Stimulated activated CD8-positive, alpha-beta memory T cell treated with anti-CD3 and anti-CD28 coated beads, Interleukin-12 subunit alpha, Interleukin-12 subunit beta, amount 100 ng/mL, for 24 hours (primary cell): Measurements from ENCODE around the gene UFD1.

Experiments used
- DNase-seq: peaks from one replicate; pipeline ENCODE4 v3.0.0-alpha.2; 2020; ENCODE audit errors: extremely low read depth

Gene UFD1

DNA sequence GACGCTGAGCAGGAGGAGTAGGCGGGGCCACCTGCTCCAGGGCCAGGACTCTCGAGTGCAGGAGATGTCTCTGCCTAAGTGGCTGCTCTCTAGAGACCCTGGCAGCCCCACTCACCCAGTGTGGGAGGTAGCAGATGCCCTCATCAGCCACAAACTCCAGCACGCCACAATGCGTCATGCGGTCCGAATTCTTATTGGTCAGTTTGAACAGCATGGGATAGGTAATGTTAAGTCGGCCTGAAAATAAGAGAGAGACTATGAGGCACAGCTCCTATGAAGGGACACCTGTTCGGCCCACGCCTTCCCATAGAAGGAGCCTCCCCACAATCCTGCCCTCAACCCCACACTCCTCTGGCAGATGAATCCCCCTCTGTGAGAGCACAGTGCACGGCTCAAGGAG, 7.4 kb downstream of the UFD1 start:
- no peak for DNase-seq

DNA sequence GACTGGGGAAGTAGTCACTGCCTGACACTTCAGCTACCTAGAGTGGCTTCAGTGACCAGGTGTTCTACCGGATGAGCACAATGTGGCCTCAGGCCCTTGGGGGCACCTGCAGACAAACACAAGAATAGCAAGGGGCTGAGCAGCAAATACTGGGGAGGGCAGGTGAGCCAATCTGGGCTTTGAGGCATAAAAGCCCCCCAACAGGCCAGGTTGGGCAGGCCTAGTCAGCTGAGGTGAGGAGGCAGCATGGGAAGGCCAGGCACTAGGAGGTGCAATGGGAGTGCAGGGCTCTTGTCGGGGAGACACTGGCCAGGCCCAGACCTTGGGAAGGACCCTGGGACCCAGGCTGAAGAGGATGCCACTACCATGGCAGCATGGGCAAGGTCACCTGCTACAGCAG, 9.0 kb downstream of the UFD1 start:
- no peak for DNase-seq

DNA sequence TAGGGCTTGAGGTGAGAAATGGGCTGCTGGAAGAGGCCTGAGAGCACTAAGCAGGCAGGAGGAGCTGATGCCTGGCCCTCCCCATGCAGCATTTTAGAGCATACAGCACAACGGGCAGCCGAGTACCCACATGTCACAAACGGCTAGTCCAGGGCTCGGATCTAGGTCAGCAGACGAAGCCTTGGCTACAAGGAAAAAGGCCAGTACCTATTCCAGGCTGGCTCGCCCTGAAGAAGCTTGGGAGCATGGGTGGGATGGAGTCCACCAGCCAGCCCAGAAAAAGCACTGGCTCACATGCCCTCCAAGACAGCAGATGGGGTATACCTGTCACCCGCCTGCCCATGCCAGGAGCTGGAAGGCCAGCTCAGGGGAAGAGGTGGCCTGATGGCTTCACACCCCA, 9.6 kb downstream of the UFD1 start:
- no peak for DNase-seq

DNA sequence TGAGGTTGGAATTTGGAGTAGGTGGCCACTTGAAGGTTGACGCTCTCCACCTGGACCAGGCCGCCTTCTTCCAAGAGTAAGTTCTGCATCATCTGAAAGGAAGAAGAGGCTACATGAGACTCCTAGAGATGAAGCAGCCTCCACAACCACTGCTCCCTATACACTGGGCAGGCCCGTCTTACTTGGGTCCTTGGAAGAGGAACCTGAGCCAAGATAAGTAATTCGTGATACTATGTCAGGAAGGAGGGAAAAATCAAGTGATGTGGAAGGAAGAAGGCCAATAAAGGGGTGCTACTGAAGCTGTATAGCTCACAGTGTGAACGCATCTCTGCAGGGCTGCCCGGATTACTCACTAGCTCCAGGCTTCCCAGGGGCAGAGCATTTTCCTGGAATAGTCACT, 11.1 kb downstream of the UFD1 start:
- no peak for DNase-seq

DNA sequence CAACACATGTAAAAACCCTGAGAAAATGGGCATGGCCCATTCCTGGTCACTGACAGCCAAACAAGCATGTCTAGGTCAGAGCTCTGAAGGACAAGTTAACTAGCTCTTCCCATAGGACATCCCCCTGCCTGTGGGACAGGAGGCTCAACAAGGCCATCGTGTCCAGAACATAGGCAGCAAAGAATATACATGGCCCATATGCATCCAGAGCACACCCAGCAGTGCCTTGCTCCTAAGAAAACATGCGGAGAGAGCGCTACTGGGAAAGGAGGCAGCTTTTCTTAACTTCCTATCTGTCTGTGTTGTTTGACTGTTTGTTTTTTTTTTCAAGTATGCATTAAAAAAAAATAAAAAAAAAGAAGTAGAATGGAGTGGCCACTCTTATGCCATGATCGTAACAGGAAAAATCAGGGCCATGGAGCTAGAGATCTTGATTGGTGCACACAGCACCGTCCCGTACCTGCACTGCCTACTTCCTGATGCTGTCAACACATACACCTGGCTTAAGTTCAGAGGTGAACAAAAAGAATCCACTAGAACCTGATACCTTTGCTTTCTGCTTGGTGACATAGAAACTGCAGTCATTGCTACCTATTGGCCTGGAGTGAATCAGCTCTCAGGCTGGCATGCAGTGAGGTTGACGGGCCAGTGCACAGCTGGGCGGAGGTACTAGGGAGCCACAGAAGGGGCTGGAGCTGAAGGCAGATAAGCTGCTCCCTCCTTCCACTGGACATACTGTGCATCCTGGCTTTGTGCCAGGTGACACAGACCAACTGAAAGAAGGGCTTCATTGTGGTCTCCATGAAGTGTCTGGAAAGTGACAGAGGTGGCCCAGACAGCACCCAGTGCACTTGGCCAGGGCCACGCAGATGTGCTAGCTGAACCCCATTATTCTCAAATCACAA, 11.9 kb downstream of the UFD1 start:
- DNase-seq: no peak

DNA sequence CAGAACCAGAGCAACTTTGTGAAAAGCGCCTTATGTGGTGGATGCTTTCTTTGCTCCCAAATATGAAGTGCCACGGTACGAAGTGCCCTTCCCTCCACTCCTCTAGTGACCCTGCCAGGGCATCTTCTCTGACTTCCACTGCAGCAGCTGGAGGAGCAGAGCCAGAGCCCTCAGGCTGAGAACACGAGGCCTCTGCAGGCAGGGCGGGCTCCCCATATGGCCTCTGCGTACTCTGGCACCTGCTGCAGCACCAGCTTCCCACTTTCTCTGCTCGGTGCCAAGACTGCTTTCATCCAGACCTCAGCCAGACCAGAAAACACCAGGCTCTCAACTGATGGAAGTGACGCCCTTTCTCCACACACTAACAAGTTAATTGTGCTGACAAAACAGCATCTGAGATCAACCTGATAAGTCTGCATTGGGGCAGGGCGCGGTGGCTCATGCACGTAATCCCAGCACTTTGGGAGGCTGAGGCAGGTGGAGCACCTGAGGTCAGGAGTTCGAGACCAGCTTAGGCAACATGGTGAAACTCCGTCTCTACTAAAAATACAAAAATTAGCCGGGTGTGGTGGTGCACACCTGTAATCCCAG, 12.8 kb downstream of the UFD1 start:
- no peak for DNase-seq

DNA sequence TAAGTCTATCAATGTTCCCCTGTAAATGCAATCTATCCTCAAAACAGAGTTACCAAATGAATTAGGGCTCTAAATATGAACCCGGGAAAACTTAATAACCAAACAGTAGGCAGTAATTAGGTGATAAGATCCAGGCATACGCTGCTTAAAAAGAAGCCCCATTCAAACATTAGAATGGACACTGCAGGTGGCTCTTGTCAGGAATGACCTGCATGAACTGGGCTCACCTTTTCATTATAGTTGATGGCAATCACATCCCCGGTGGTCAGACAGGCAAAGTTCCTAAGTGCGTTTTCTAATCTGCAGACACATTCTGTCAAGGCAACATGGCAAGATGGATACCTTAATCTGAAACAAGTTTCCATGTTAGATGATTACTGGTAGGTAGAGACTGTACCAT, 14.0 kb downstream of the UFD1 start:
- DNase-seq: no peak

DNA sequence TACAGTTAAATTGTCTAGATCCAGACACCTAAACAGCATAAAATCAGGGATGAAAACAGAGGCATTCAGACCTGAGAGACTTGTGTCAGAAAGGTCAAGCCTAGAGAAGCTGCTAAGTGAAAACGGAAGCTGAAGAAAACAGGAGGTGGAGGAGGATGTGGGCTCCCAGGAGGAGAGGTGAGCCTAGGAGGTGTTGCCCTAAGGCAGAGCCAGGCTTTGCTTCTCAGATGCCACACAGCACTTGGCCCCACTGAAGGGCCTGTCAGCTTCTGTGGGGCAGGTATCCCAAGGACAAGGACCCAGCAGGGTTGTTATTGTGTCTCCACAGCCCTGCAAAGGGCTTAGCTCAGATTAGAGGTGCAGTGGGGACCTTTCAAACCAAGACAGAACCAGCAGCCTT, 14.4 kb downstream of the UFD1 start:
- no peak for DNase-seq

DNA sequence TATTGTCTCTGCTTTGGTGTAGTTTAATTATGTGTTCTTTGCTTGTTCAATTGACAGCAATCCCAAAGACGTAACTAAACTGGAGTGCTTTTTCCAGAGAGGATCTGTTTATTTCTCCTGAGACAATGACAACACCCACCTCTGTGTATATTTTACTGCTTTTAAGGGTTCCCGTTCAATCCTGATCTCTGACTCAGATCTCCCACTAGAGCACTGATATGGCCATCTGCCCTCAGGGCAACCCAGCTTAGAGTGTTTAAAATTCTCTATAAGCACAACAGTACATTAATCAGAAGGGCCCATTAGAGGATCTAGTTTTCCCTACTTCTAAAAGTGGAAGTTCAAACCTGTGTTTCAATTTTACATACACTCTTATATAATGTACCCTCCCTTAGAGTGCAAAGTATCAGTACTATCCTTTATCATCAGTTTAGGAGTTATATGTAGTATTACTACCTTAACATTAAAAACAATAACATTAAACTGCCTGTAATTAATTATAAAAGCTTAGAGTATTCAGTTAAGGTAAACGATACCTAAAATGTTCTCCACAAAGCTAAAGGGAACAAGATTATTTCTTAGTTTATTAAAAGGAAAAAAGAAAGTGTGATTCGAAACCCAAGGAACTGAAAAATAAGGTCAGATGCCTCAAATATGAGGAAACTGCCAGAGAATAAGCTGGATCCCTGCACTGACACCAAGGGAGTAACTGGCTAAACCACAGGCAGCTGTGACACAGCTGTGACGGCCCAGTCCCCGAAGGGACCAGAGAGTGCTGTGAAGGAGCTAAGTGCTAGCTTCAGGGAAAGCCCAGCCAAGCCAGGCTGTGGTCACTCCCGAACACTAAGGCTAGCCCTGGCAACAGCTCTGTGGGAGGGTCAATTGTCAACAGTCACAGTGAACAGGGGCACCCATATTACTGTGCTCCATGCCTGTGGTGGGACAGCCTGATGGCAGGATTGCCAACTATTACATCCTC, 15.2 kb downstream of the UFD1 start:
- DNase-seq: no peak

DNA sequence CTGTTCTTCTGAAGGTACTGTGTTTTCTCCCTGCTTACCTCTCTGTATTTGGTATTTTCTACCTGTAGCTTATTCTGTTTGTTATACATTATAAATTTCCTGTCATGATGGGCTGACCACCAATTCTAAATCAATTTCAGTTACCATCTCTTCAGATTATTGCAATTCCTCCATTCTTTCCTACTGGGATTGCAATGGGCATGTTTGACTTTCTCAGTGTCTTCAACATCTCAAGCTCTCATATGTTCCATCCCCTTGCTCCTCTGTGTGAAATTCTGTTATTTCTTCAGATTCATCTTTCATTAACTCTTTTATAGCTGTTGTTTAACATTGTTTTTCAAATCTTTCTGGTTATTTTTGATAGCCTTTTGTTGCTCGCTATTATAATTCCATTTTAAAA, 16.0 kb downstream of the UFD1 start:
- no peak for DNase-seq

DNA sequence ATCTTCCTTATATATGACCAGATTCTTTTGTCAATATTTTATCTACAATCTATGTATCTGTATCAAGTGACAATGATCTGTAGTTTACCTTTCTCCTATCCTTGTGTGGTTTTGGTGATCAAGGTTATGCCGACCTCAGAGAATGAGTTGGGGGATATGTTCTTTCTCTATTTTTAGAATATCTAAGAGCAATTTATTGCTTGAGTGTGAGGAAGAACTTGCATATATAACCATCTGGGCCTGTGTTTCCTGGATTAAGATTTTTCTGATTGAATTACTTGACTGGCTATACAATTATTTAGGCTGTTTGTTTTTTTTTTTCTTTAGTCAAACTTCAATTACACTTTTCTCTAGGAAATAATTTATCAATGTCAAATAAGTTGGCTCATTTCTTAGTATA, 17.5 kb downstream of the UFD1 start:
- DNase-seq: no peak

DNA sequence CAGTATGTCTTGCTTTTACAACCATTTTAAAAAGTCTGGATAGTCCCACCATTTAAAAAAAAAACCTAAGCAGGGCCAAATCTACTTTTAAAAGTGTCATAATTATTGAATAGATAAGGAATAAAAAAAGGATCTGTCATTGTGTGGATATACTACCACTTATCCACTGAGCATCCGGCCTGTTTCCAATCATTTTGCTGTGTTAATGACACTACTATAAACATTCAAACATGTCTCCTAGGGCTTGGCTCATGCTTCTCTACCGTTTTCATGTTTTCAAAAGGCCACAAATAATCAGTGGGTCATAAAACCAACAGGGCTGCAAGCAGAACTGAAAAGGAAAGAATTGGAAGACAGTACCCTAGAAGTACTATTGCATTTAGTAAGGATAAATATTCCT, 19.0 kb downstream of the UFD1 start:
- no peak for DNase-seq

DNA sequence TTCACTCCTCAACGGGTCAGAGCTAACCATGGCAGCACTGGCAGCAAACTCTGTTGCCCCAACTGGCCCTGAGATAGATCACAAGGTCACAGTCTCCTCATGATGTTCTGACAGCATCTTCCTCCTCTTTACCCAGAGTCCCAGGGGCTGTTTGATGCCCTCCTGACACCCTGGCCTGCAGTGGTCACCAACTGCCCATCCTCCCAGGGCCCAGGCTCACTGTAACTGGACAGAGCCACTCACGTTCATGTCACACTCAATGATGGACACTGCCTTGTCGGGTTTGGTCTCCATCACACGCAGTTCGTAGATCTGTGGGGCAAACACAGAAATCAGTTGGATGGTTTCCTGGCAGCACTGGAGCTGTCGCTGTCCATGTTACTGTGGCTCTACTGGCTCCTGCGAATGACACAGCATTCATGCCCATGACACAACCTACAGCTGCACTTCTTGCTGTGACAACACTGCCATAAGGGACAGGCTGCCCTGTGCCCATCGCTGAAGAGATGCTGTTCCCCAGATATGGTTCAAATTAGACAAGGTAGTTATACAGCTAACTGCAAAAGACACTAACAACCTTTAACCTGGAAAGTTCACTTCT, 21.1 kb downstream of the UFD1 start:
- DNase-seq: no peak

DNA sequence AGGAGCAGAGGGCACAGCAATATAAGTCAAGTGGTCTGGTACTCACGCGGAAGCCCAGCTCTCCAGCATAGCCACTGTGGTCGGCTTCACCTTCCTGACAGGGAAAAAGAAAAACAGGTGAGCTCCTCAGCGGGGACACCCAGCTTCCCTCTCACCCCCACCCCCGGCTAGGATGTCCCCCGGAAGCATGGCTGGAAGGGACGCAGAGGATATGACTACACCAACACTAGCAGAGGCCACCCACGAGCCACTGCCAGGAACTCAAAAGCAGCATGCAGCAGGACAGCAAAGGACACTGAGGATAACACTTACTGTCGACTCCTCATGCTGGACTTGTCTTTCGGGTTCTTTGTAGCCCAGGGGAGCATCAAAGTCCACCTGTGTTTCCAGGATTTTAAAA, 22.5 kb downstream of the UFD1 start:
- DNase-seq: no peak

DNA sequence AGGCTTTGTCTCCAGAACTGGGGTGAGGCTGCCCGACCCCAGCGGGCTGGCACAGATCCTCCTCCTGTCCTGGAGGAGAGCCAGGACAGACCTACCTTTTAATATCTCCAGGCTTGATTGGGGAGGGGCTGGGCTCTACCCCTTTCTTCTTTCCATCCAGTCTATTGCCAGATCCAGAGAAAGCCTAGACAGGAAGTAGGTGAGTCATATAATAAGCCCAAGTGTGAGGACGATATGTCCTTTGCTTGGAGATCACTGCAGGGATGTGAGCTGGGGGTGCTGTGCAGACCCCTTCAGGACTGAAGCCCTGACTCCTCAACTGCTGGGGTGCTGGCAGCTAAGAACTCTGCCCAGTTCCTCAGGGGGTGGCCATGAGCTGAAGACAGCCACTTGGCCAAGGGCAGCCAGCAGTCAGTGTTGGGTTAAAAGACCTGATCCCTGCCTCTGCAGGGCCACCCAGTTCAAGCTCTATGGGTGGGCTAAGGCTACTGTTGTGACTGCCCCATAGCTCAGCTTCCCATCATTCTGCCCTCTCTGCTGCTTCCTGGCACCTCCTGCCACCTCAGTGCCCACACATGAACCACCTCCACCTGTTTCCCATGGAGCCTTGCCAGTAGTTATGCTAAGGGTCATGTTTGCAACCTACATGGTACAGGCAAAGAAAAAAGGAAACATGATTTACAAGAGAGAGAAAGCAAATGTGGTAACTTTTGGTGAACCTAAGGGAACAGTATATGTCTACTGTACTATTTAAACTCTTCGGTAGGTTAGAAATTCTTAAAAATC, 23.2 kb downstream of the UFD1 start:
- no peak for DNase-seq

DNA sequence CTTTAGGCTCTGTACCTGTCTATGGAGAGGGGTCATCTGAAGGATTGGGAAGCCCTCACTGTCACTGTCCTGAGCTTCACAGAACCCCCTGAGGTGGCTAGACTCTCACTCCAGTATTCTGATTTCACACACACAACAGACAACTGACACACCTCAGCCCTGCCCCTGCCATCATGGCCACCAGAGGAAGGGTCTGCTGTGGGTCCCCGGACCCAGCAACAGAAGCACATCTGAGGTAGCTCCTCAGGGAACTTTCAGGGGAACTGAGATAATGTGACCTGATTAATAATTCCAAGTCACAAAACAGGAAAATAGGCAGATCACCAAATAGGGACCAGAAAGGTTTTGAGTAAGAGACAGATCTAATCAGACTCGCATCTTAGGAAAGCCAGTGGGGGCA, 24.0 kb downstream of the UFD1 start:
- no peak for DNase-seq

DNA sequence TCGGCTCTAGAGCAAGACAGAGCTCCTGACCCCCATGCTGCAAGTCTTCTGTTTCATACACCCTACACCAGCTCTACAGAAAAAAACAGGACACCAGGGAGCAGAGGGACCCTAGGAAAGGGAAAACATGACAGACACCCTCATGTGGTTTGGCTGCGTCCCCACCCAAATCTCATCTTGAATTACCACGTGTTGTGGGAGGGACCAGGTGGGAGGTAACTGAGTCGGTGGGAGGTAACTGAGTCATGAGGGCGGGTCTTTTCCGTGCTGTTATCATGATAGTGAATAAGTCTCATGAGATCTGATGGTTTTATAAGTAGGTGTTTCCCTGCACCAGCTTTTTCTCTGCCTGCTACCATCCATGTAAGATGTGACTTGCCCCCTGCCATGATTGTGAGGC, 24.8 kb downstream of the UFD1 start:
- DNase-seq: no peak

DNA sequence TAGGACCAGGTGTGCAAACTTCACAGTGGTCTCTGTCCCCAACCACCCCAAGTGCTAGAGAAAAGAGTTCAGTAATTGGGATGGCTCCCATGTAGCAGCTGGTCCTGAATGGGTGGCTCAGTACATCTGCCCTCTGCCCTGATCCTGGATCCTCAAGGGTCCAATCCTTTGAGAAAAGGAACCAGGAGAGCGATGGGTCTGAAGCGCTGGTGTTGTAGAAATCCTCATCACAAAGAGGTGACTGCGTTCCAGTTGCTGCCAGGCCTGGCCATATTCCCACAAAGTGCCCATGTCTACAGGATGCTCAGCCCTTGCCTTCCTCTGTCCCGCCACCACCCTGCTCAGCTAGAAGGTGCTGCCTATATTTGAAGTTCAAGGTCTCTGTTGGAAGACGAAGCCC, 25.3 kb downstream of the UFD1 start:
- no peak for DNase-seq

DNA sequence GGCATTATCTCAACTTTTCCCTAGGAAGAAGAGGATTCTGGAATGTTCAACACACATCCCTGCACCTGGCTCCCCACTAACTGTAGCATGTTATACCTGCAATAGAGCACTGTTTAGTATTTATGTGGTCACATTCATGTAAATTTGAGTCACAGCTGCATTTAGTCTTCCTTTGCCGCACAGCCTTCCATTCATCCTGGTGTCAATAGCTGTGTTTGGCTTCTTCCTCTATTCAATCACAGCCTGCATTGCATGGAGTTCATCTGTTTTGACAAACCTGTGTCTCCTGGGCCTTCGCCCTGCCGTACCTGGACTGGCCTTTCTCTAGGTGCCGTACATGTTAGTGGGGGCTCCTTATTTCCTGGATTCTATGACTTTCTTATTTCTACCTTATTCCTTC, 27.4 kb downstream of the UFD1 start:
- DNase-seq: no peak

DNA sequence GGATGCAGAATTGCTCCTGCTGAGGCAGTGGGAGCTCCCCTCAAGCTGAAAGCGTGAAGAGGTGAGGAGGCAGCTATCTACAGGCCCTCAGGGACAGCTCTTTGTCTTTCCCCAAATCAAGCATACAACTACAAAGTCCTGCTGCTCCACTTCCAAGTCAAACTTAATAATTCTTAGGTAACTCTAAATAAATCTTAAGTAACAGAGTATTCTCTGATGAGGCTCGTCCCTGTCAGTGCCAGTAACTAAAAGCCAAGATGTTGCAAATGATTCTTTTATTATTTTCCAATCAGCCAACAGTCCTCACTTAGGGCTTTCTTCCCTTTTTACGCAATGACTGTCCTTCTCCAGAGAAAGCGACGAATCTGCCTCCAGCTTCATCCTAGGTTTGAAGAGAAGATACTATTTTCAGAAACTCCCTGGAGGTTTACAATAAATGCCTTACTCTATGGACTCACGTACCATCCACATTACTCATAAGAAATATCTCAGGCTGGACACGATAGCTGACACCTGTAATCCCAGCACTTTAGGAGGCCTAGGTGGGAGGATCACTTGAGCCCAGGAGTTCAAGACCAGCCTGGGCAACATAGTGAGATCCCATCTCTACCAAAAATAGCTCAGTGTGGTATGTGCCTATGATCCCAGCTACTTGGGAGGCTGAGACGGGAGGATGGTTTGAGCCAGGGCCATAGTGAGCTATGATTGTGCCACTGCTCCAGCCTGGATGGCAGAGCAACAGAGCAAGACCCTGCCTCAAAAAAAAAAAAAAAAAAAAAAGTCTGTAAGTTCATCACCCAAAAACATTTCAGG, 28.4 kb downstream of the UFD1 start:
- DNase-seq: no peak

DNA sequence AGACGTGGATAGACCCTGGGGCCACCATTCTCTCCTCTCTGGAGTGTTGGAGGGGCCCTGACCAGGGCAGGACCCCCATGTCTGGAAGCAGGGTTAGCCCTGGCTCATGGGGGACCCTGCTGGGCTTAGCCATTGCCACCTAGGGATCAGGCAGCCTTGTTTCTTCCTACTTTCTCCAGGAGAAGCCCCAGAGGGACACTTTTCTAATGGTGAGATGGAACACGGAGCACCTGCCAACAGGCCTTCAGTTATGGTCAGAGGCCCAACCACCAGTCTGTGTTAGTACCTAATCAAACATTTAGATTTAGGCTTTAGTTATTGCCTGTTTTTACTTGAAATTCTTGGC, 29.6 kb downstream of the UFD1 start:
- DNase-seq: no peak
